Thymus (tissue), 11 donors: Measurements from ENCODE around the gene ANO9. TPM values are rescaled to one million over a fixed set of nuclear protein-coding genes. Genes with fewer than 3 reads are reported as not detected.

Experiments used
- DNase-seq, 9 donors: peaks; one replicate each; pipeline ENCODE4 v3.0.0-alpha.2; 2013; ENCODE audit warnings: low spot score in 9 of 9, low read depth in 6 of 9, missing footprints in 1 of 9
- H3K27ac ChIP-seq, 2 donors: one replicate each; pipeline ENCODE4 v1.5.1; 2013; ENCODE audit warnings: control low read depth in 1 of 2, low read depth in 1 of 2, low read length in 1 of 2, mild to moderate bottlenecking in 1 of 2, moderate library complexity in 1 of 2
- H3K27me3 ChIP-seq, 2 donors: one replicate each; pipeline ENCODE4 v1.5.1; 2013; ENCODE audit warnings: low read length in 1 of 2; ENCODE audit not compliant: control insufficient read depth in 2 of 2, insufficient read depth in 1 of 2
- H3K36me3 ChIP-seq, 2 donors: one replicate each; pipeline ENCODE4 v1.5.1; 2013; ENCODE audit warnings: low read length in 1 of 2, mild to moderate bottlenecking in 1 of 2, moderate library complexity in 1 of 2; ENCODE audit not compliant: control insufficient read depth in 2 of 2, insufficient read depth in 2 of 2
- H3K4me1 ChIP-seq, 2 donors: one replicate each; pipeline ENCODE4 v1.5.1; 2013; ENCODE audit warnings: low read length in 2 of 2; ENCODE audit not compliant: control insufficient read depth in 2 of 2, insufficient read depth in 2 of 2
- H3K4me3 ChIP-seq, 2 donors: one replicate each; pipeline ENCODE4 v1.5.1; 2013; ENCODE audit warnings: low read length in 2 of 2, control low read depth in 1 of 2, mild to moderate bottlenecking in 1 of 2
- H3K9me3 ChIP-seq, 2 donors: one replicate each; pipeline ENCODE4 v1.5.1; 2013; ENCODE audit warnings: low read length in 1 of 2, mild to moderate bottlenecking in 1 of 2; ENCODE audit not compliant: control insufficient read depth in 2 of 2, insufficient read depth in 1 of 2
- WGBS: extraction: QIAGEN DNeasy Blood & Tissue Kit; methylation state at CpG from one replicate; pipeline ENCODE4 v1.1.7; 2013; 5-methylcytosine and 5-hydroxymethylcytosine counted together
- polyA plus RNA-seq: library from polyadenylated mRNA; stranded (reverse); fragments of 200-250 nt; gene quantifications from one replicate; pipeline ENCODE4 v1.2.3, GENCODE V29; 2013
- total RNA-seq: library from RNA; stranded (reverse); fragments of 120-200 nt; gene quantifications from one replicate; pipeline ENCODE4 v1.2.4, GENCODE V29; 2013
- donor health status: healthy.

ANO9 gene
- total and polyA plus RNA-seq, 2 donors: 26.3 to 114 TPM

- Histone ChIP-seq H3K9me3 (peaks cover under 1 to 20% of the 10 kb centered on the region in 2 donors), H3K36me3 (no peaks in the 10 kb centered on the region), H3K4me3 (no peak overlapping the region), H3K4me1 (peaks cover 0 to 11% of the 10 kb centered on the region in 2 donors), H3K27me3 (peaks cover 0 to 8% of the 10 kb centered on the region in 2 donors), H3K27ac (no peak overlapping the region)
- DNase-seq: no peak
- 97% methylated on average over 14 of the region's 14 CpGs for WGBS
Observed at GRCh38 chr11:380996-381395, 60.8 kb downstream of the ANO9 start.

- H3K4me1 ChIP-seq: peaks cover 0 to 11% of the 10 kb centered on the region in 2 donors
- no peaks in the 10 kb centered on the region for H3K36me3 ChIP-seq
- peaks cover 0 to 8% of the 10 kb centered on the region in 2 donors for H3K27me3 ChIP-seq
- peaks cover 0 to 20% of the 10 kb centered on the region in 2 donors for H3K9me3 ChIP-seq
- no peak overlapping the region for H3K4me3 ChIP-seq
- no peak for DNase-seq
- WGBS: 99% methylated on average over 23 of the region's 23 CpGs
- no peak overlapping the region for H3K27ac ChIP-seq
Observed at GRCh38 chr11:380491-380890, 61.3 kb downstream of the ANO9 start.

GRCh38 chr11:380095-380480 lies 61.7 kb downstream of the ANO9 start:
- DNase-seq: no peak
- peaks cover 0 to 8% of the 10 kb centered on the region in 2 donors for H3K27me3 ChIP-seq
- H3K36me3 ChIP-seq: no peaks in the 10 kb centered on the region
- peaks cover 0 to 11% of the 10 kb centered on the region in 2 donors for H3K4me1 ChIP-seq
- peaks cover 0 to 23% of the 10 kb centered on the region in 2 donors for H3K9me3 ChIP-seq
- WGBS: 97% methylated on average over 35 of the region's 35 CpGs
- no peak overlapping the region for H3K4me3 ChIP-seq
- H3K27ac ChIP-seq: no peak overlapping the region

GRCh38 chr11:379205-380094 lies 62.4 kb downstream of the ANO9 start:
- peaks cover 0 to 8% of the 10 kb centered on the region in 2 donors for H3K27me3 ChIP-seq
- peaks cover 0 to 11% of the 10 kb centered on the region in 2 donors for H3K4me1 ChIP-seq
- WGBS: 95% methylated on average over 87 of the region's 87 CpGs
- no peak for DNase-seq
- H3K27ac ChIP-seq: no peak overlapping the region
- H3K4me3 ChIP-seq: no peak overlapping the region
- no peaks in the 10 kb centered on the region for H3K36me3 ChIP-seq
- H3K9me3 ChIP-seq: peaks cover 0 to 24% of the 10 kb centered on the region in 2 donors

- peaks cover 0 to 31% of the 10 kb centered on the region in 2 donors for H3K9me3 ChIP-seq
- H3K27me3 ChIP-seq: peaks cover 0 to 8% of the 10 kb centered on the region in 2 donors
- H3K4me1 ChIP-seq: peaks cover 0 to 11% of the 10 kb centered on the region in 2 donors
- no peak overlapping the region for H3K4me3 ChIP-seq
- 91% methylated on average over 11 of the region's 11 CpGs for WGBS
- H3K27ac ChIP-seq: no peak overlapping the region
- no peaks in the 10 kb centered on the region for H3K36me3 ChIP-seq
- no peak for DNase-seq
Observed at GRCh38 chr11:377883-378500, 63.8 kb downstream of the ANO9 start.

GRCh38 chr11:377174-377865 lies 64.5 kb downstream of the ANO9 start:
- no peak for DNase-seq
- no peaks in the 10 kb centered on the region for H3K36me3 ChIP-seq
- 95% methylated on average over 44 of the region's 44 CpGs for WGBS
- H3K9me3 ChIP-seq: peaks cover 0 to 31% of the 10 kb centered on the region in 2 donors
- H3K4me3 ChIP-seq: no peak overlapping the region
- peaks cover 0 to 8% of the 10 kb centered on the region in 2 donors for H3K27me3 ChIP-seq
- no peak overlapping the region for H3K27ac ChIP-seq
- H3K4me1 ChIP-seq: peaks cover 0 to 7% of the 10 kb centered on the region in 2 donors

- Histone ChIP-seq H3K9me3 (peaks cover 0 to 31% of the 10 kb centered on the region in 2 donors), H3K4me3 (no peak overlapping the region), H3K27ac (no peak overlapping the region), H3K27me3 (peaks cover 5 to 12% of the 10 kb centered on the region in 2 donors), H3K4me1 (peaks cover 0 to 4% of the 10 kb centered on the region in 2 donors), H3K36me3 (no peaks in the 10 kb centered on the region)
- WGBS: 98% methylated on average over 70 of the region's 70 CpGs
- DNase-seq: no peak
Observed at GRCh38 chr11:376531-377173, 65.2 kb downstream of the ANO9 start.

- Histone ChIP-seq H3K36me3 (no peaks in the 10 kb centered on the region), H3K27me3 (peaks cover 17 to 24% of the 10 kb centered on the region in 2 donors), H3K4me3 (no peak overlapping the region), H3K27ac (no peak overlapping the region), H3K9me3 (peaks cover 0 to 24% of the 10 kb centered on the region in 2 donors), H3K4me1 (peaks cover 0 to 16% of the 10 kb centered on the region in 2 donors)
- no peak for DNase-seq
- 97% methylated on average over 41 of the region's 41 CpGs for WGBS
Observed at GRCh38 chr11:375065-376025, 66.5 kb downstream of the ANO9 start.
